NCI-H1694 (cell line): Measurements from ENCODE around the gene SHQ1.

Experiments used
- DNase-seq: peaks from one replicate; lab custom pipeline; 2025; lab: John Stamatoyannopoulos, UW

SHQ1 gene

GRCh38 chr3:72847751-72848702 is at the start of gene SHQ1:
TSS of gene SHQ1 (minus strand) at chr3:72848445. CDS start at chr3:72848340, 105 bp downstream.
- peak; percentile 43 for DNase-seq

- DNase-seq = no peak
Measured at GRCh38 chr3:72897758-72898007, 49.4 kb upstream of the SHQ1 start.

GRCh38 chr3:72896996-72897757 is 48.9 kb upstream of the SHQ1 start:
- no peak for DNase-seq

GRCh38 chr3:72894976-72895552 is 46.8 kb upstream of the SHQ1 start:
- DNase-seq = no peak

GRCh38 chr3:72892870-72893269 is 44.6 kb upstream of the SHQ1 start:
- DNase-seq = no peak

GRCh38 chr3:72892081-72892775 is 44.0 kb upstream of the SHQ1 start:
- DNase-seq = no peak

GRCh38 chr3:72891053-72891855 is 43.0 kb upstream of the SHQ1 start:
- no peak for DNase-seq

- no peak for DNase-seq
Measured at GRCh38 chr3:72890166-72890925, 42.1 kb upstream of the SHQ1 start.

GRCh38 chr3:72889310-72890165 is 41.3 kb upstream of the SHQ1 start:
- DNase-seq = no peak

- no peak for DNase-seq
Measured at GRCh38 chr3:72888546-72889309, 40.5 kb upstream of the SHQ1 start.

- DNase-seq = no peak
Measured at GRCh38 chr3:72887705-72888545, 39.7 kb upstream of the SHQ1 start, which contains the start of gene GXYLT2. TSS of gene GXYLT2 (plus strand) at chr3:72888046. CDS start at chr3:72888234, 188 bp downstream.

- DNase-seq = no peak
Measured at GRCh38 chr3:72887343-72887704, 39.1 kb upstream of the SHQ1 start.

- no peak for DNase-seq
Measured at GRCh38 chr3:72872183-72872582, 23.9 kb upstream of the SHQ1 start.

- DNase-seq = no peak
Measured at GRCh38 chr3:72862314-72863090, 14.3 kb upstream of the SHQ1 start.

- no peak for DNase-seq
Measured at GRCh38 chr3:72860846-72861245, 12.6 kb upstream of the SHQ1 start.

GRCh38 chr3:72860053-72860452 is 11.8 kb upstream of the SHQ1 start:
- DNase-seq = no peak

- no peak for DNase-seq
Measured at GRCh38 chr3:72855001-72855400, 6.8 kb upstream of the SHQ1 start.
